GM19324 (cell line): Measurements from ENCODE around the gene XYLT1.

Experiments used
- ATAC-seq: cut with Tn5 transposase; IDR thresholded peaks from one replicate; pipeline ENCODE4 v1.9.1; 2021; ENCODE audit warnings: mild to moderate bottlenecking, moderate library complexity; ENCODE audit not compliant: unreplicated experiment, low FRiP score

The XYLT1 gene

GRCh38 chr16:17170435-17170834, 300.3 kb downstream of the XYLT1 start:
- no peak for ATAC-seq

DNA sequence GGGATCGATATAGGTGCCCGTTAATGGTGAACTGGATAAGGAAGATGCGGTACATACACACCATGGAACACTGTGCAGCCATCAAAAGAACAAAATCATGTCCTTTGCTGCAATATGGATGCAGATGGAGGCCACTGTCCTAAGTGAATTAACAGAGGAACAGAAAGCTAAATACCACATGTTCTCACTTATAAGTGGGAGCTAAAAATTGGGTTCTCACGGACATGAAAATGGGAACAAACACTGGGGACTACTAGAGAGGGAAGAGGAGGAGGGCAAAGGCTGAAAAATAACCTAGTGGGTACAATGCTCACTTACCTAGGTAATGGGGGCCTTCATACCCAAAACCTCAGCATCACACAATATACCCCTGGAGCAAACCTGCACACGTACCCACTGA, 302.6 kb downstream of the XYLT1 start:
- ATAC-seq, result no peak

DNA sequence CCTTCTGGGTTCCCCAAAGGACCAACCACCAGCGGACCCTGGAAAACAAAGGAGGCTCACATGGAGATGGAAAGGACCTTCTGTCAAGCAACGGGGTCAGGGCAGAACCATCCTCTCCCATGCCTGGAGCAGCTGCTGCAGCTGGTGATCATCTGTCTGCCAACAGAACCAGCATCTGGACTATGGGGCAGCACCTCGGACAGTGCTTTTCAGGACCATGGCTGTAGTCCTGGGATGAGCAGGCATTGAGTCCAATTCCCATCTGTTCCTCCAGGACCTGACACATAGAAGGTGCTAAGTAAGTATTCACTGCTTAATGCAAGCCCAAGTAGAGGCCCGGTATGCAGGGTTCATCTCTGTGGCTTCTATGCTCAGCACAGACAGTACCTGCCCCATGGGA, 304.7 kb downstream of the XYLT1 start:
- ATAC-seq, result no peak

GRCh38 chr16:17162560-17162959, 308.2 kb downstream of the XYLT1 start:
- no peak for ATAC-seq

- no peak for ATAC-seq
These were observed 309.8 kb downstream of the XYLT1 start for GRCh38 chr16:17160920-17161431.

GRCh38 chr16:17160285-17160853, 310.4 kb downstream of the XYLT1 start:
- ATAC-seq, result no peak

DNA sequence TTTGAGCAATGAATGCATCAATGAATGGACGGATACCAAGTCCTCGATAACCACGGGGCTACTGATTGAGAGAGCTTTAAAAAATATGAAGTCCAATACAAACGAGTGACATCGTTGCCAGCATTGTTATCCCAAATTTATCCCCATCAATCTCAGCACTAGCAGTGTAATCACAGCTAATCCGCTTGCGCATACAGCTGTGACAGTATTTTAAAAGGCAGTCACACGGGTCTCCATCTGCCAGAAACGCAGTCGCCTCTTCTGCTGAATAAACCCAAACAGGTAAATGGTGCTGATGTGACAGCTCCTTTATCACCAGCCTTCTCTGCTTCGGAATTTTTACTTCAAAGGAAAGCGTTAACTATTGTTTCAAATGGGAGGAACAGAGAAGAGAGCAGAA, 311.1 kb downstream of the XYLT1 start:
- ATAC-seq, result no peak

DNA sequence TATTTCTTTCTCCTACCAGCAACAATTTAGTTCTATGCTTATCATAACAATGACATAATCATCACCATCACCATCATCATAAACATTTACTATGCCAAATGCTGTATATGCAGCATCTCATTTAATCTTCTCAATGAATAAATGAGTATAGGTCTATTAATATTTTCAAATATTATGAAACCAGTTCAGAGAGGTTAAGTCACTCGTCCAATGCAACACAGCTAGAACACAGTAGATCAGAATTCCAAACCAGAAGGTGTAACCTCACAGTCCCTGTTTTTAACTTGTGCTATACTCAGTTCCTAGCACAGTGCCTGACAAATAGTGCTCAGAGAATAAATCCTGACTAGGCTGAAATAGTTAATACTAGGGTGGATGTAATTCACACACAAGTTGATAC, 314.8 kb downstream of the XYLT1 start:
- no peak for ATAC-seq

- no peak for ATAC-seq
These were observed 315.3 kb downstream of the XYLT1 start for GRCh38 chr16:17155485-17155884.

DNA sequence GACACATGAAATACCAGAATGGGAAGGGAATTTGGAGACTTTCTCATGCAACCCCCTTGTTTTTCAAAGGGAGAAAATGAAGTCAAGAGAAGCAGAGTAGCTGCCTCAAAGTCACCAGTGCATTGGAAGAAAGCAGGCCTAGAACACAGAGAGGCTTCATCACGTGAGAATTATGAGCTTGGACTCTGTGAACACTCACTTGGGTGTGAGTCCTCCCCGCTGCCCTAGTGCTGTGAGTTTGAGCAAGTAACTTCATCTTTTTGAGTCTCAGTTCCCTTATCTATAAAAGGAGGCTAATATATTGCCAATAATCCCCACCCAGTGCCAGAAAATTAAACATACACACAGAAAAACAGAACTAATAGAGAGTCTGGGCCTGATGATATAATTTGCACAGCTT, 315.8 kb downstream of the XYLT1 start:
- no peak for ATAC-seq

- ATAC-seq, result no peak
These were observed 318.4 kb downstream of the XYLT1 start for GRCh38 chr16:17152311-17152710.

GRCh38 chr16:17151335-17151734, 319.4 kb downstream of the XYLT1 start:
- ATAC-seq, result no peak

GRCh38 chr16:17149904-17150483, 320.8 kb downstream of the XYLT1 start:
- no peak for ATAC-seq

GRCh38 chr16:17147942-17148341, 322.8 kb downstream of the XYLT1 start:
- no peak for ATAC-seq

- no peak for ATAC-seq
These were observed 325.7 kb downstream of the XYLT1 start for GRCh38 chr16:17145029-17145428.

- ATAC-seq, result no peak
These were observed 326.3 kb downstream of the XYLT1 start for GRCh38 chr16:17144431-17144830.

DNA sequence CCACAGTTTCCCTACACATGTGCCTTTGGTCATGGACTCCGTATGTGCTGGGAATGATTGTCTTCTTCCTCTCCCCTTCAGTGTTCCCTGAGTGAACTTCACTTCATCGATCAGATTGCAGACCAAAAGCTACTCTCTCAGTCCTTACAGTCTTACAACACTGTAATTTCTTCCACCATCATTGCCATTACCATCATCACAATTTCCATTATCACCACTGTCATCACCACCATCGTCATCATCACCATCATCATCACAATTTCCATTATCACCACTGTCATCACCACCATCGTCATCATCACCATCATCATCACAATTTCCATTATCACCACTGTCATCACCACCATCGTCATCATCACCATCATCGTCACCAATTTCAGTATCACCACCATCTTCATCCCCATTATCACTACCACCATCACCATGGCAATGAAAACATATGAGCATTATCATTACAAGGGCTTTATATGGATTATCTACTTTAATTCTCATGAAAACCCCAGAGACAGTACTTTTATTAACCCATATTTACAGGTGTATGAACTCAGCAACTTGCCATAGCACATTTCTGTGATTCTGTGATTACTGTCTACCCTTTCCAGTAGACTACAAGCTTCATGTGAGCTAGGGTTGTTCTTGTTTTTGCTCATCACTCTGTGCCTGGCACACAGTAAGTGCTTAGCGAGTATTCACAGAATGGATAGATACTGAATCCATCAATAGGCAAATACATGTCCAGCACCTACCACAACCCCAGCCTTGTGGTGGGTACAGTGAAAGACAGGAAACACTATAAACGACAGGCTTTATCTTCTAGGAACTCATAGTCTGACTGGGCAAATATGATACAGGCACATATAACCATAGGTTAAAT, 327.0 kb downstream of the XYLT1 start:
- ATAC-seq, result no peak

DNA sequence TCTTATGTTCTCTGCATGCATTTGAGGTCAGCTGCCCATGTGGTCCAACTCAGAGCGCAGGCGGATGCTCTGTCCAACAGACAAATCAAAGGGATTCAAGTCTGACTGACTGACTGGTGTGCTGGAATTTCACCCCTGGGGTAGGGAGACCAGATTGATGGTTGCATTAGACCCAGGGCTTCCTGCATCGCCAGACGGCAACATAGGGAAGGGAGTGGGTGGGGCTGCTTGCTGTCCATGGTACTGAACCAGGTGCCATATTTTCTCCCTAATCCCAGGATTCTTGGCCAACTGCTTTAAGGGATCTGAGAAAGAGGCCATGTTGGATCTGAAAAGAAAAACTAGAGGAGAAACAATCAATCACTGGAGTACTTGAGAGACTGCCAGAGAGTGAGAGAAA, 332.0 kb downstream of the XYLT1 start:
- no peak for ATAC-seq

DNA sequence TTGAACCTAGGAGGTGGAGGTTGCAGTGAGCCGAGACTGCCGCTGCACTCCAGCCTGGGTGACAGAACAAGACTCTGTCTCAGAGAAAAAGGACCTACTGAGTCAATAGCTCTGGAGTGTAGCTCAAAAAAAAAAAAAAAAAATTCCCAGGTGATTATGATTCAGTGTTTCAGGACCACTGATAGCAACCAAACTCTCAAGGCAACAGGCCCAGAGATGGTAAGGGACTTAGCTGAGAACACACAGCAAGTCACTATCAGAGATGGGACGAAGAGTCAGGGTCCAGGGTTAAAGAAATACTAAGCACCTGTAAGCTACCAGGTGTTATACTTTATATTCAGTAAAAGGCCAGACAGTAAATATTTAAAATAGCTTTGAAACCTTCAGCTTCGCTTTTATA, 335.3 kb downstream of the XYLT1 start:
- no peak for ATAC-seq

DNA sequence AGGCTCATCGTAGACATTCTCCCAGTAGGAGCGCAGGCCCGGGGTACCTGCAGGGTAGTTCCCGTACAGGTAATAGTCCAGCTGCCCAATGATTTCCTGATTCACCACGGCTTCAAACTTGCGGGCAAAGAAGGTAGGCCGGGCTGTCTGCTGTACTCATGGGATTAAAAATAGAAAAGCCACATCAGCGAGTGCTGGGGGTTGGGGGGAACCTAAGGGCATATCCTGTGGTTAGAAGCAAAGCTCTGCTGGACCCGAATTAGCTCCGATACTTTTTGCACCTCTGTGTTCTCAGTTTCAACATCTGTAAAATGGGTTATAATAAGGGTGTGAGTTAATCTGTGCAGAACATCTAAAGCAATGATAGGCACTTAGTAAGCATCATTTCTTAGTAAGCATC, 336.2 kb downstream of the XYLT1 start:
- ATAC-seq, result peak; percentile 90

- ATAC-seq, result no peak
These were observed 336.9 kb downstream of the XYLT1 start for GRCh38 chr16:17133851-17134250.

DNA sequence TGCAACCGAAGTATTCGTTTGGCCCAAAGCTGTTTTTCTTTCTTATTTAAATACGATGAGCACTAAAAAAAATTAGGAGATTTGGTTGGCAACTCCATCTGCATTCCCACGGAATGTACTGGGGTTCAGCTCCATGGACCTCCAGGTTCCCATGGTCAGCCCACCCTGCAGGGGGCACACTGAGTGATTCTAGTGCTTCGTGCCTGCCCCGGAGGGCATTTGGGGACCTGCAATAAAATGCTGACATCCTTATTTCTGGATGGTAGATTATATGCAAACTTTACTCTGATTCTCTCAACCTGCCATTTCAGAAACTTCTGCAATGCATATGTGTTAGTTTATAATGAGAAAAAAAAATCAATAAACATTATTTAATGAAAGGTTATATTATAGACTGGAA, 339.4 kb downstream of the XYLT1 start:
- ATAC-seq, result no peak
